GM18868 (cell line): ENCODE measurements around the gene SERPINE3.

Source experiments
- ATAC-seq: cut with Tn5 transposase; IDR thresholded peaks from one replicate; pipeline ENCODE4 v1.9.1; 2021; ENCODE audit warnings: mild to moderate bottlenecking, moderate library complexity; ENCODE audit not compliant: unreplicated experiment

SERPINE3 gene

DNA sequence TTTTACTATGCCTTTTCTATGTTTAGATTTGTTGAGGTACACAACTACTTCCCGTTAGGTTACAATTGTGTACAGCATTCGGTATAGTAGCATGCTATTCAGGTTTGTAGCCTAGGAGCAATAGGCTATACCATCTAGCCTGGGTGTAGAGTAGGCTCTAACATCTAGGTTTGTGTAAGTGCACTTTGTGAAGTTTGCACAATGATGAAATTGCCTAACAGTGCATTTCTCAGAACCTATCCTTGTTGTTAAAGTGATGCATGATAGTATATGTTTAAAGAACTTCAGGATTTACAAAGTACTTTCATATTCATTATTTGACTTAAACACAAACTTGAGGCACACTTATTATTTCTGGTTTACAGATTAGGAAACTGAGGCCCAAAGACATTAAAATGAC is 11.5 kb upstream of the SERPINE3 start:
- ATAC-seq: no peak

DNA sequence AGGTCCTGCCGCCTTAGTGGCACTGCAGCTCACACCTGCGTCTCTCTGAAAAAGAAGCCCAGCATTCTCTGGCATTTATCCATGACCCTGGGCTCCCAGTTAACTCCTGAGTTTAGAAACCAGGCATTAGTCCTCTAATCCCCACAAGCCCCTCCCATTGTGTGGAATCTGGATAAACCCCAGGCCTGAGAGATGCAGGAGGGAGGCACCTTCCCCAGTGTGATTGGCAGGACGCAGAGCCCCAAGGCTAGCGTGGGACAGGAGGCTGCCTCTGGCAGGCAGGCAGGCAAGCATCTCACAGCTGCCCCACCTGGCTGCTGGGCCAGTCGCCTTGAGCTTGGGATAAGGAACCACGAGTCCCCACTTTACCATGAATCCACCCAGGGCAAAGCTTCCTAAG is 11.0 kb upstream of the SERPINE3 start:
- no peak for ATAC-seq

DNA sequence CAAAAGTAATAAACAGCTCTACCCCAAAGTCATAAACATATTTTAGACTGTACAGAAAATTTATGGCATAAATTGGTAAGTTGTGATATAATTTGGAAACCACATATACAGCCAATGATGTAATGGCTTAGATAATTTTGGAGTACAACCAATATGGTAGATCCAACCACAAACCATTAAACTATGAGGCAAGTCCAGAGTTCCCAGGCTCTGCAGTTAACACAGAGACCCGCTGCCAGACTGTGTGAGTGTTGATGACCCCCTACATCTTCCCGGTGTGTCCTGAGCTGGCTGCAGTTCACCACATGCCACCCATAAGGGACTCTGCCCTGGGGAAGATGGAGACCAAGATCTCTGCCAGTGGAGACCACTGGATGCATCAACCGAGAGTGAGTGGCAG is 9.9 kb upstream of the SERPINE3 start:
- no peak for ATAC-seq

DNA sequence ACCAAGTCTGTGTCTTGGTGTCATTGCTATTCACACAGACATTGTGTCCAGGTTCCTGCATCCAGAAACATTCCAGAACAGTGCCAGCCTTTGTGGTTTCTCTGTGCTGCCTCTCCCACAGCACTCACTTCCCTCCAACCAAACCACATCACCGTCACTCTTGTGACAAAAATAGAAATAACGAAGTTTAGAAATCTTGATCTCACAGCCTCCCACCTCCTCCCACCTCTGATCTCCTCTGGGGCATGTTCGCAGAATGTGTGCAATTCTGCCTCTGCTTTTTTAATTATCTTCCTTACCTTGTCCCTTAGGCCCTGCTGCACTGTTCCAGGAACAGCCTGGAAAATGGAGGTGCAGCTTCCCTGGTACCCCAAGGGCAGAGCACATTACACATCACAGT is 8.7 kb upstream of the SERPINE3 start:
- ATAC-seq: peak; percentile 63

DNA sequence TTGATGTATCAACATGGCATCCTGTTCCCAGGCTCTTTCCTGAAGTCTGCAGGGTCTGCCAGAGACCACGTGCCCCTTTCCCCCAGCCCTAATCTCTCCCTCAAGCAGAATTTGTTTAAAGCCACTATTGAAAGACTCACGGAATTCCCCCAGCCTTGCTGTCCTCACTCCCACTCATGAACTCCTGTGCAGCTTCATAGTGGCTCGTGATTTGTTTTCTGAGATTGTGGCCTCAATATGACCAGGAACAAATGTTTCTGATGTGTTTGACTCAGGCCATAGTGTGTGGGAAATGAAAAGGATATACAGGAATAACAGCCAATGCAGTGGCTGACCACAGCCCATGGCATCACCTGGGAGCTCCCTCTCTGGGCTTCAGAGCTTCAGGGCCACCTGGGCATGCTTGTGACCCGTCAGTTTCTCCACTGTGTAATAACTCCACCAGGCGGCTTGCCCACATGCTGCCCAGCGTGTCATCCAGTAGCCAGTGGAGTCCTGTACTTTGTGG is 8.1 kb upstream of the SERPINE3 start:
- peak; percentile 65 for ATAC-seq

DNA sequence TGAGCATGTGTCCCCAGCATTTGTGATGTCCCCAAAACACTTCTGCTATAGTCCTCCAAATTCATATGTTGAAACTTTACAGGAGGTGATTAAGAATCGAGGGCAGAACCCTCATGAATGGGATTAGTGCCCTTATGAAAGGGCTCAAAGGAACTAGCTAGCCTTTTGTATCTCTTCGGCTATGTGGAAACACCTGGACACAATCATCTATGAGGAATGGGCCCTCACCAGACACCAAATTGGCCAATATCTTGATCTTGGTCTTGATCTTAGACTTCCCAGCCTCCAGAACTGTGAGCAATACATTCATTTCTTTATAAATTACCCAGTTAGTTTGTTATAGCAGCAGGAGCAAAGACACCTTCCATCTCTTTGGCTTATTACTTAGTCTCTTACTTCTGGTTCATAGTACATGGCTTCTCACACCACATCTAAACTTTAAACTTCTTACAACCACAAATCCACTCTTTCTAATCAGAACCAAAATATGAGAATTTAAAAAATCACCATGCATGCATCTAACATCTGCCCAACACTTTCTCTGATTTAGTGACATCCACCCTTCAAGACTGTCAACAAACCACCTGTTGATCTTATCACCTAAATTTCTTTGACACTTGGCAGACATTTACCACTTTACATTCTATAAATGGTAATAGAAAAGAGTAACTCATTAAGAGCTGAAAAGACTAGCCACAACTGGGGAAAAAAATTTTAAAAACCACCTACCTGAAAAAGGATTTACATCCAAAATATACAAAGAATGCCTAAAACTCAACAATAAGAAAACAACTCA is 6.7 kb upstream of the SERPINE3 start:
- no peak for ATAC-seq

DNA sequence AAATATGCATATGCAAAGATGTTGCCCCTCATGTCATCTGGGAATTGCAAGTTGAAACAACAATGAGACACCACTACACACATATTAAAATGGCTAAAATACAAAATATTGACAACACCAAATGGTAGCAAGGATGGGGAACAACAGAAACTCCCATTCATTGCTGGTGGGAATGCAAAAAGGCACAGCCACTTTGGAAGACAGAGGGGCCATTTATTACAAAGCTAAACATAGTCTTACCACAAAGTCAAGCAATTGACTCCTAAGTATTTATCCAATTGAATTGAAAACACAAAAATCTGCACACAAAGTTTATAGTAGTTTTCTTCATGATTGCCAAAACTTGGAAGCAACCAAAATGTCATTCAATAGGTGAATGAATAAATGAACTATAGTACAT is 6.1 kb upstream of the SERPINE3 start:
- ATAC-seq: no peak

DNA sequence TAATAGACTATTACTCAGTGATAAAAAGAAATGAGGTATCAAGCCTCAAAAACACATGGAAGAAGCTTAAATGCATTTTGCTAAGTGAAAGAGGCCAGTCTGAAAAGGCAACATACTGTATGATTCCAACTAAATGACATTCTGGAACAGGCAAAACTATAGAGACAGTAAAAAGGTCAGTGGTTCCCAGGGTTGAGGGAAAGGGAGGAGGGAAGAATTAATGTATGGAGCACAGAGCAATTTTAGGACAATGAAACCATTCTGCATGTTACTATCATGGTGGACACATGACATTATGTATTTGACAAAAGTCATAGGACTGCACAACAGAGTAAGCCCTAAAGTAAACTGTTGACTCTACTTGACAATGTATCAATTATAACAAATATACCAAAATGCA is 5.7 kb upstream of the SERPINE3 start:
- ATAC-seq: no peak

- no peak for ATAC-seq
Measured at GRCh38 chr13:51336746-51337145, 2.7 kb upstream of the SERPINE3 start.

GRCh38 chr13:51339952-51340732 is 651 bp downstream of the SERPINE3 start:
- no peak for ATAC-seq

DNA sequence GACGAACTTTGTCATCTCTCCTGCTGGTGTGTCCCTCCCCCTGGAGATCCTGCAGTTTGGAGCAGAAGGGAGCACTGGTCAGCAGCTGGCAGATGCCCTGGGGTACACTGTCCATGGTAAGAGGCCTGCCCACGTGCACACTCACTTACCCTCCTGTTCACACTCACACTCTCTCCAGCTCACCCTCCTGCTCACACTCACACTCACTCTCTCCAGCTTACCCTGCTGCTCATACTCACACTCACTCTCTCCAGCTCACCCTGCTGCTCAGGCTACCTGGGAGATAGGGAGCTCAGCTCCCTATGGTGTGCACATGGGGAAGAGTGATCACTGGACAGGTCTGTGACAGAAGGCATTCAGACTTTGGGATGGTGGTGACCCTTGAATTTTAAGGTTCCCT is 1.7 kb downstream of the SERPINE3 start:
- no peak for ATAC-seq

DNA sequence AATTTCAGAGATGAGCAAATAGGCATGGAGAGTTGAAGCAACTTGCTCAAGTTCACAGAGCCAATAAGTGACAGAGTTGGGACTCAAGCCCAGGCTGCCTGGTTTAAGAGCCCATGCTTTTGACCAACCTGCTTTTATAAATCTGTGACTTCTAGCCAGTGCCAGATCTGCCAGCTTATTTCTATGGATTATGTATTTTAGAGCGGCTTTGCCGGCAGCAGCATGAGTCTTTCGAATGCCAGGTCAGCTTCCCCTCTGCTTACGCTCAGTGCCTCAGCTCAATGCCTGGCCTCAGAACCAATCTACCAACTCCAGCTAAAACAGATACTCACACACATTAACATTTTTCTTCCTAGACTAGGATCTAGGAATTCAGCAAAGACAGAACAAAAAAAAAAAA is 2.3 kb downstream of the SERPINE3 start:
- ATAC-seq: no peak

- ATAC-seq: no peak
Measured at GRCh38 chr13:51342706-51343105, 3.2 kb downstream of the SERPINE3 start.

DNA sequence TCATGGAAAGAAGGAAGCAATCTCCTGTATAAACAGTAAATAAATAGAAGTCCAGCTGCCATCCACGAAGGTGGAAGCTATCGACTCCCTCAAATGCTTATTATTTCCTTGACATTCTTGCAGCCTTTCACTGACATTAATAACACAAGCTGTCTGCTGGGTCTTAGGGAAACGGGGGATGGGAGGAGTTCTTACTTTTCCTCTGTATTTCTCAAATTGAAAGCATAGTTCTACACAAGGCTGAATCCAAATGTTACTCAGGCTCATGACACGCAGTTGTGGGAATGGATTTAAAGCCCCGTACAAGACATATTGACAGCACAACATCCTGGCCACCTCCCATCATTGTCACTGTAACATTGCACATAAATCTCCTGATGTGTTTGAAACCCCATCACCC is 4.0 kb downstream of the SERPINE3 start:
- ATAC-seq: no peak

- no peak for ATAC-seq
Measured at GRCh38 chr13:51346397-51346796, 6.9 kb downstream of the SERPINE3 start.

DNA sequence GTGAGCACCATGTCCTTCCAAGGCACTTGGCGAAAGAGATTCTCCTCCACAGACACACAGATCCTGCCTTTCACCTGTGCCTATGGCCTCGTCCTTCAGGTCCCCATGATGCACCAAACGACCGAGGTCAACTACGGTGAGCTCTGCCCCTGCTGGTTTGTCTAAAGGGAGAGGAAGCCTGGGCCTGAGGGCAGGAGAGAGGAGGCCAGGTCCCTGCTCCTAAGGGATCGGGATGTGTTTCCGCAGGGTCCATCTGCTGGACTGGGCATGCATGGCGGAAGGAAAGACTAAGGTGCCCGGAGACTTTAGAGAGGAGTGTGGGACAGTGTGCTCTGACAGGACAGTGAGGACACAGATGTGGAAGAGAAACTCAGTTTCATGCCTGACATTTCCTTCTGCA is 7.6 kb downstream of the SERPINE3 start:
- ATAC-seq: no peak

DNA sequence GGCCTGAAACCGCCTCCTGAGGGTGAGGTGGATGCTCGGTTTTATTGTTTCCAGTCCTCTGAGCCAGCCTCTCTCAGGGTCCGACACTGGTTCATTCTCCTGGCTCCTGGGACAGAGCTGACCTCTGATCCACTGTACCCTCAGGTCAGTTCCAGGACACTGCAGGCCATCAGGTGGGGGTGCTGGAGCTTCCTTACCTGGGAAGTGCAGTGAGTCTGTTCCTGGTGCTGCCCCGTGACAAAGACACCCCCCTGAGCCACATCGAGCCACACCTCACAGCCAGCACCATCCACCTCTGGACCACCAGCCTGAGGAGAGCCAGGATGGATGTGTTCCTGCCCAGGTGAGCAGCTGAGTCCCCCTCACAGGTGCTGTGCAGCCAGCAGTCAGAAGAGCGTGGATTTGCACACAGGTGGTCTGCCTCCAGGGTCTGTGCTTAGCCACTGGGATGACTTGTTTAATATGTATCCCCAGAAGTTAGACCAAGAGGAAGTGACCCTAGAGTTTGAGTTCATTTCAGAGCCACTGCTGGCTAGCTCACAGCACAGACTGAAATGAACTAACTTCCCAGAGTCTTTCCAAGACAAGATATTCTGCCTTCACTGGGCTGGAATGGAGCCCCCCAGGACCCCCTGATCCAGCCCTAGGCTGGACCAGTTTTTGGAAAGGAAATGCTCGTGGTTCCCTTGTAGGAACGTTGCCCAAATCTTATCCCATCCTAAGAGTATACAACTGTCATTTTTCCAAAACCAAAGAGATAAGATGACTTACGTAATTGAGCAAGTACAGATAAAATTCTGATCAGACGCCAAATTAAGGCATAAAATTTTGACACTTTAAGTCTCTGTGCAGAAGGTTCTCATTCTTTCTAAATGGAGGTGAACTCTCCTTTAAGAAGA is 8.8 kb downstream of the SERPINE3 start:
- ATAC-seq: no peak

- ATAC-seq: no peak
Measured at GRCh38 chr13:51349016-51349415, 9.5 kb downstream of the SERPINE3 start.

GRCh38 chr13:51355217-51355616 is 15.7 kb downstream of the SERPINE3 start:
- ATAC-seq: no peak

DNA sequence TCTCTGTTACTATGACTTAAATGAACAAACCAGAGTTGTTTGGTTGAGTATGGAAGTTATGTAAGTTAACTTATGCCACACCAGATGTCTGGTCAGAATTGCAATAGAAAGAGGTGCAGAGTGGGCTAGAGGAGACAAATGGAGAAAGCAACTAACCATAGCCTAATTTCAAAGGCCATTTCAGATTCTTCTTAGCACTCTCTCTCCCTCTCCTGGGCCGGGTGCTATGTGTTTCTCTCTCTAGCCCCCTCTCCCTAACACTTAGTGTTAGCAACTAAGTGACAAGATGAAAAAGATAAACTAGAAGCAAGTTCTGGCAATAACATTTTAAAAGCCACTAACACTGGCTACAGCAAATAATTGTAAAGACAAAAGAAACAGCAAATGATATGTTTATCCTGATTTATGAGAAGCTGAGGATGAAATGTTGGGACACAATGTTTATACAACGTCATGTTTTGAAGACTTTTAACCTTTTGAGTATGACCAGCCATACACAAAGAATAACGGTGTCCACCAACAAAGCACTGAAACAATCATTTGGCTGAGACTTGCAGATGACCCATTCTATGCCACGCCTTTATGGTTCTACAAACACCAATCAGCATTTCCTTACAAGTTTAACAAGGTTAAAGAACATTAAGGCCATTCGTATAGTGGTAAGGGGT is 18.6 kb downstream of the SERPINE3 start:
- ATAC-seq: no peak

GRCh38 chr13:51359352-51359751 is 19.9 kb downstream of the SERPINE3 start:
- no peak for ATAC-seq
